GM23248 (cell line): ENCODE measurements around the gene CPN2. TPM values are rescaled to one million over a fixed set of nuclear protein-coding genes. Genes with fewer than 3 reads are reported as not detected.
A peak's percentile ranks its signal among the peaks of the same experiment; 100 is the strongest.

Source experiments
- DNase-seq: peaks from one replicate; pipeline ENCODE4 v3.0.0-alpha.2; 2015
- H2AFZ ChIP-seq: fragments of 200-600 bp; sonication (generic); 2 replicates; pipeline ENCODE4 v1.6.1; 2016; ENCODE audit warnings: antibody characterized with exemption
- H3F3A ChIP-seq: fragments of 200-600 bp; sonication (generic); 2 replicates; pipeline ENCODE4 v1.6.1; 2016; ENCODE audit warnings: mild to moderate bottlenecking, antibody characterized with exemption, mixed run types; ENCODE audit not compliant: insufficient read depth
- H3K27ac ChIP-seq: fragments of 200-600 bp; sonication (generic); 2 replicates; pipeline ENCODE4 v1.5.1; 2016; ENCODE audit warnings: mild to moderate bottlenecking
- H3K27me3 ChIP-seq: fragments of 200-600 bp; sonication (generic); replicated peaks from 2 replicates; pipeline ENCODE4 v1.6.1; 2016; ENCODE audit warnings: mild to moderate bottlenecking; ENCODE audit not compliant: insufficient read depth
- H3K36me3 ChIP-seq: fragments of 200-600 bp; sonication (generic); 2 replicates; pipeline ENCODE4 v1.6.1; 2016; ENCODE audit warnings: low read depth, mild to moderate bottlenecking
- H3K4me1 ChIP-seq: fragments of 200-600 bp; sonication (generic); 2 replicates; pipeline ENCODE4 v1.6.1; 2016; ENCODE audit warnings: mild to moderate bottlenecking; ENCODE audit not compliant: insufficient read depth
- H3K4me2 ChIP-seq: fragments of 200-600 bp; sonication (generic); one replicate; pipeline ENCODE4 v1.6.1; 2016; ENCODE audit warnings: mild to moderate bottlenecking; ENCODE audit not compliant: unreplicated experiment
- H3K4me3 ChIP-seq: fragments of 200-600 bp; sonication (generic); 2 replicates; pipeline ENCODE4 v1.5.1; 2016; ENCODE audit warnings: mild to moderate bottlenecking
- H3K79me2 ChIP-seq: fragments of 200-600 bp; sonication (generic); 2 replicates; pipeline ENCODE4 v1.6.1; 2016; ENCODE audit warnings: mild to moderate bottlenecking; ENCODE audit not compliant: insufficient read depth
- H3K9ac ChIP-seq: fragments of 200-600 bp; sonication (generic); 2 replicates; pipeline ENCODE4 v1.6.1; 2016; ENCODE audit warnings: mild to moderate bottlenecking
- H3K9me2 ChIP-seq: fragments of 200-600 bp; sonication (generic); 2 replicates; pipeline ENCODE4 v1.6.1; 2016; ENCODE audit warnings: mixed run types, mild to moderate bottlenecking, moderate library complexity; ENCODE audit not compliant: insufficient read depth
- H3K9me3 ChIP-seq: fragments of 200-600 bp; sonication (generic); one replicate; pipeline ENCODE4 v1.6.1; 2017; ENCODE audit warnings: low read depth
- H4K20me1 ChIP-seq: fragments of 200-600 bp; sonication (generic); 2 replicates; pipeline ENCODE4 v1.6.0; 2016; ENCODE audit not compliant: insufficient read depth
- EZH2 ChIP-seq: fragments of 200-600 bp; sonication (generic); IDR thresholded peaks from 2 replicates; pipeline ENCODE4 v1.6.1; 2018; ENCODE audit warnings: antibody characterized with exemption, mild to moderate bottlenecking; ENCODE audit not compliant: insufficient read depth, poor library complexity, severe bottlenecking
- EZH2phosphoT487 ChIP-seq: fragments of 200-600 bp; sonication (generic); IDR thresholded peaks from 2 replicates; pipeline ENCODE4 v1.6.1; 2018; ENCODE audit warnings: antibody characterized with exemption, moderate library complexity, mild to moderate bottlenecking, low read depth; ENCODE audit not compliant: insufficient read depth
- WGBS, 2 experiments: methylation state at CpG; one replicate each; pipeline ENCODE4 v1.1.6; 2015 to 2017; ENCODE audit warnings: low lambda C conversion rate in 2 of 2, low coverage in 1 of 2; ENCODE audit errors: missing lambda C conversion rate in 2 of 2; 5-methylcytosine and 5-hydroxymethylcytosine counted together
- in situ Hi-C: fragments of 300-500 bp; cut with MboI; formaldehyde crosslinking; loops from 2 replicates; pipeline ENCODE4 v1.15.0; 2020
- polyA plus RNA-seq: library from polyadenylated mRNA; unstranded; fragments of >200 nt; fragmentation: Nextera tagmentation; extraction: Ambion mirVana; gene quantifications from 2 replicates; pipeline ENCODE4 v1.2.1, GENCODE V29; 2016
- total RNA-seq: library from RNA; depleted of rRNA; stranded (reverse); fragments of >200 nt; shearing (Covaris generic); gene quantifications from 2 replicates; pipeline ENCODE4 v1.2.3, GENCODE V29; 2014

CPN2 gene
- total and polyA plus RNA-seq, 2 experiments from 2014 or later, result not detected

DNA sequence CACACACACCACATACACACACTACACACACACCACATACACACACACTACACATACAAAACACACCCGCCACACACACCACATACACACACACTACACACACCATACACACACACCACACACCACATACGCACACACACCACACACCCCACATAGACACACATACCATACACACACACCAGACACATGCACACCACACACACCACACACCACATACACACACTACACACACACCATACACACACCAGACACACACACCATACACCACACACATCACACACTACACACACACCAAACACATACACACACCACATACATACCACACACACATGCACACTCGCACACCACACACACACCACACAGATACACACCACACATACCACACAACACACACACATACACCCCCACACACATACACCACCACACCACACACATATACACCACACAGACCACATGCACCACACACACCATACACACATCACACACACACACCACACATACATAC lies 26.3 kb downstream of the CPN2 start:
- Histone ChIP-seq H3K9ac (no peak overlapping the region), H3F3A (peaks cover 11% of the 10 kb centered on the region; the same call in 1 of the 2 replicates), H3K9me2 (no peaks in the 10 kb centered on the region), H4K20me1 (no peaks in the 10 kb centered on the region), H3K4me2 (no peak overlapping the region), H3K27ac (no peak overlapping the region), H3K36me3 (no peaks in the 10 kb centered on the region), H3K9me3 (no peaks in the 10 kb centered on the region), H2AFZ (no peak overlapping the region), H3K27me3 (no peaks in the 10 kb centered on the region), H3K4me1 (peaks cover 16% of the 10 kb centered on the region), H3K4me3 (no peak overlapping the region), H3K79me2 (no peaks in the 10 kb centered on the region)
- 82 to 87% methylated on average over 3 of the region's 3 CpGs for WGBS, 2 experiments
- no peak for DNase-seq
- in situ Hi-C loops, result no loop called here
- no peak for TF ChIP-seq EZH2phosphoT487
- no peak for TF ChIP-seq EZH2

DNA sequence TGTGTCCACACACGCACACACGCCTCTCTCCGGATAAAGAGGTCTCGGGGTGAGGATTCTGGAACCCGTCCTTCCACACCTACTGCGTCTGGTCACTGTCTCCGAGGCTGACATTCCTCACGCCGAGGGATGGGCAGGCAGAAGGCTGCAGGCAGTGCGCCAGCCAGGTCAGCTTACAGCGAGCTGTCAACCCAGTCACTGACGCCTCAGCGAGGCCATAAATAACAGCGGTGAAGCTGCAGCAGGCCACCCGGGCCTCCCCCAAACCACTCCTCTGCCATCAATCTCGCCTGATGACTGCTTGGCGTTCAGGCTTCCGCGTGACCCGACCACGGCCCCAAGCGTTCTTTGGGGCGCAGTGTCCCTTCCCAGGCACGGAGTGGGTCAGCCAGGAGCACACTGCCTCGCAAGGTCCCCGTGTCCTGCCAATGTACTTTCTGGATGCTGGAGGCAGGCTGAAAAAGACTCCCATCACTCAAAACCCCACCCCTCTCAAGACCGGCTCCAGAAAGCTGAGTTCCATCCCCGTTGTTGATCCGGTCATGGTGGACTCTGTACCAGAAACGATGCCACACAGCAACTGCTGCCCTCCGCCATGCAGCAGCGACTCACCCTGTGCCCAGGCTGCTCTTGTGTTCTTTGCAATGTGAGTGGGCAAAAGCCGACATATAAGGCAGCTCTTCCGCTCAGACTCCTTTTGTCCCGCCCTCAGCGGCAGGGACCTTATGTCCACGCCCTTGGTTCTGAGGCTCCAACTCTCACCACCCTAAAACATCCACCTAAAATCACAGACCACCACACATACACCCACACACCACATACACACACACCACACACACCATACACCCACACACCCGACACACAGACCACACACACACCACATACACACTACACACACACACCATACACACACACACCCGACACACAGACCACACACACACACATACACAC lies 27.1 kb downstream of the CPN2 start:
- Histone ChIP-seq H3K4me1 (peaks cover 16% of the 10 kb centered on the region), H3K27me3 (0 out of 2 replicates have a peak, but pooled peaks cover 6% of the 10 kb centered on the region), H4K20me1 (no peaks in the 10 kb centered on the region), H3K79me2 (no peaks in the 10 kb centered on the region), H3K9me2 (no peaks in the 10 kb centered on the region), H3F3A (peaks cover 11% of the 10 kb centered on the region; the same call in 1 of the 2 replicates), H3K9ac (peak overlapping the region; percentile 45), H3K4me3 (peak overlapping the region; percentile 45; the same call in 1 of the 2 replicates), H2AFZ (peak overlapping the region; percentile 79), H3K9me3 (no peaks in the 10 kb centered on the region), H3K27ac (no peak overlapping the region), H3K4me2 (peak overlapping the region; percentile 45), H3K36me3 (no peaks in the 10 kb centered on the region)
- peak; percentile 81 for DNase-seq
- 23 to 27% methylated on average over 37 to 39 of the region's 39 CpGs for WGBS, 2 experiments
- TF ChIP-seq EZH2phosphoT487 (no peak), EZH2 (no peak)
- in situ Hi-C loops, result no loop called here

DNA sequence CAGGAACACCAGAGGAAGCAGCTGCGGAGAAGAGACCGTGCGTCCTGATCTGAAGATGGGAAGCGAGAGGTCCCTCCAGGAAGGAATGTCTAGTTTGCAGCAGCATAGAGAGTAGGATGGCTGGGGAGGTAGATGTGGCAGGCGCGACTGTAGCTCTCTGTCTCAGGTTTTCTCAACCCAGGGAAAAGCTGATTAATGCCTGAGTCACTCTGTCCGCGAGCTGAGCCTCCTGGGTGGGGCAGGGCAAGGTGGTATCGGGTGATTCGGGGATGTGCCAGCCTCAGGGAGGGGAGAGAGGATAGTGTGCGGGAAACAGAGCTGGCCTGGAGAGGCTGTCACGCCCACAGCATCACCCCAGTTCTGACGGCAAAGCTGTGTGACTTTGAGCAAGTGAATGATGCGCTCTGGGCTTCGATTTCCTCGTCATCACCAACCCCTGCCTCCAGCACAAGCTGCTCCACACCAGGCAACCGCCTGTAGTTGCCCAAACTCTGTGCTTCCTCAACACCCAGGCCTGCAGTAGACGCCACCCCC lies 28.4 kb downstream of the CPN2 start:
- no peak overlapping the region for H3K9ac ChIP-seq
- no peak overlapping the region for H2AFZ ChIP-seq
- H3K27ac ChIP-seq, result peak overlapping the region; percentile 29; the same call in 1 of the 2 replicates
- H3K36me3 ChIP-seq, result no peaks in the 10 kb centered on the region
- H3K9me3 ChIP-seq, result no peaks in the 10 kb centered on the region
- H3K4me1 ChIP-seq, result peaks cover 16% of the 10 kb centered on the region
- H4K20me1 ChIP-seq, result no peaks in the 10 kb centered on the region
- in situ Hi-C loops, result no loop called here
- H3F3A ChIP-seq, result peaks cover 11% of the 10 kb centered on the region; the same call in 1 of the 2 replicates
- DNase-seq, result peak; percentile 82
- no peak for TF ChIP-seq EZH2
- TF ChIP-seq EZH2phosphoT487, result no peak
- no peaks in the 10 kb centered on the region for H3K79me2 ChIP-seq
- H3K4me2 ChIP-seq, result no peak overlapping the region
- H3K9me2 ChIP-seq, result no peaks in the 10 kb centered on the region
- H3K4me3 ChIP-seq, result no peak overlapping the region
- 0 out of 2 replicates have a peak, but pooled peaks cover 8% of the 10 kb centered on the region for H3K27me3 ChIP-seq
- 65 to 68% methylated on average over 18 of the region's 18 CpGs for WGBS, 2 experiments

DNA sequence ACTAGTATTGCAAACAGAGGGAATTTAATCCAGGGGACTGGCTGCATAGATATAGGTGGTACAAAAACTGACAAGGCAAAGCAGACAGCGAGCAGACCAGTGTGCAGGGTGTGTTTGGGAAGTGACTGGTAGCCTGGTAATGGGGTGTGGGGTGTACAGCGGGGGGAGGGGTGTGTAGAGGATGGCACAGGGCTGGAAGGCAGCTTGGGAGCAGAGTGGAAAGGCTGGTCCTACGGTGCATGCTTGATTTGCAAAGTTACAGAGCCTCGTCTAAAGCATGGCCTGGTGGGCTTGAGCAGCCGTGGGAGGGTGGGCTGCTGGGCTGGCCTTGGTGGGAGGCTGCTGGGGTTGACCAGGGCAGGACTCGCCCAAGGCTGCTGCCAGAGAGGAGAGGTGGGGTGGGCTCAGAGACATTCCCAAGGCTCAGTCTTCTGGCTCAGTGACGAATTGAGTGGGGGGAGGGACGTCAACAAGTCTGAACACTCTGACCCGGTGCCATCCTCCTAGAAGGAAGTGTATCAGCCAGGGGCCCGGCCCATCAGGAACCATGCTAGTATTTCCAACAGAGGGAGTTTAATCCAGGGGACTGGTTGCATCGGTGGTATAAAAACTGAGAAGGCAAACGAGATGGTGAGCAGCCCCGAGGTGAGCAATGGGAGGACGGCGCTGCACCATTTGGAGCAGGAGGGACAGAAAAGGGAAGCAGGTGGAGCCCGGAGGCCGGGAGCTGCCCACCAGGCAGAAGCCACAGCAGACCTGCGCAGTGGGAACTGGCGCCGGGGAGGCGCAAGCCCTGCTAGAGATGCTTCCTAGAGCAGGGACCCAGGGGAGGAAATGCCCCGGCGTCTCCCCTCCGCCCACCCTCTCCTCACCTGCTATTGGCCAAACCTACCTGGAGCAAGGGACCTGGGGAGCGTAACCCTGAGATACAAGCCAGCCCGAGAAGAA lies 29.2 kb downstream of the CPN2 start:
- 76 to 85% methylated on average over 18 to 26 of the region's 26 CpGs for WGBS, 2 experiments
- H2AFZ ChIP-seq, result no peak overlapping the region
- peaks cover 5% of the 10 kb centered on the region; the same call in 1 of the 2 replicates for H3F3A ChIP-seq
- H3K79me2 ChIP-seq, result no peaks in the 10 kb centered on the region
- H3K36me3 ChIP-seq, result no peaks in the 10 kb centered on the region
- H3K4me3 ChIP-seq, result no peak overlapping the region
- DNase-seq, result no peak
- no peaks in the 10 kb centered on the region for H4K20me1 ChIP-seq
- H3K4me1 ChIP-seq, result peaks cover 16% of the 10 kb centered on the region
- no peak overlapping the region for H3K9ac ChIP-seq
- in situ Hi-C loops, result no loop called here
- H3K27ac ChIP-seq, result no peak overlapping the region
- peaks cover 9% of the 10 kb centered on the region; the same call in 1 of the 2 replicates for H3K27me3 ChIP-seq
- no peaks in the 10 kb centered on the region for H3K9me2 ChIP-seq
- no peaks in the 10 kb centered on the region for H3K9me3 ChIP-seq
- H3K4me2 ChIP-seq, result no peak overlapping the region
- TF ChIP-seq EZH2phosphoT487 (no peak), EZH2 (no peak)
